Sigmoid colon (tissue), 7 donors: ENCODE measurements around the gene FAXDC2. TPM values are rescaled to one million over a fixed set of nuclear protein-coding genes. Genes with fewer than 3 reads are reported as not detected.

Experiments used
- polyA plus RNA-seq, 3 donors: library from polyadenylated mRNA; stranded (reverse); fragments of 200-250 nt; gene quantifications; one replicate each; pipeline ENCODE4 v1.2.3, GENCODE V29; 2013
- small RNA-seq, 3 donors: library from RNA; depleted of rRNA; stranded (forward); fragments of <200 nt; gene quantifications; one replicate each; pipeline ENCODE3, GENCODE V24; 2016
- total RNA-seq, 4 donors: library from RNA; depleted of rRNA; stranded (reverse); fragments of >200 nt; gene quantifications; one replicate each; pipeline ENCODE4 v1.1.0, GENCODE V29; 2016
- donor health status: healthy with polysubstance abuse.
- donor health status: Bipolar disorder and iron deficiency.
- donor health status: healthy.

The FAXDC2 gene
- total and polyA plus RNA-seq, 7 donors = 13.3 to 118 (median 67.3) TPM

Small RNAs within 50 kb of the gene (small RNA-seq; reads per million reads assigned to genes)
- 0 reads per million in 3 donors for gene MIR378H

Other genes starting within 250 kb of the FAXDC2 start
- gene LARP1, start 95.2 kb downstream of the FAXDC2 start, total RNA-seq = 10 to 100 TPM; 47.4 to 97.8 (median 55.6) TPM
- 10 to 100 TPM; 10.2 to 68.2 (median 15.5) TPM for gene LARP1, start 95.2 kb downstream of the FAXDC2 start, polyA plus RNA-seq
- gene CNOT8, start 8.0 kb upstream of the FAXDC2 start, total RNA-seq = 10 to 100 TPM; 51.8 to 80.6 (median 70.1) TPM
- 10 to 100 TPM; 51.6 to 53.5 (median 52.8) TPM for gene CNOT8, start 8.0 kb upstream of the FAXDC2 start, polyA plus RNA-seq
- gene GEMIN5, start 87.6 kb upstream of the FAXDC2 start, total RNA-seq = 10 to 100 TPM; 12.2 to 15.2 (median 14.2) TPM
- 1 to 10 TPM in 2 of 3 donors, under 1 TPM in 1; 0.92 to 5.9 (median 1.8) TPM for gene GEMIN5, start 87.6 kb upstream of the FAXDC2 start, polyA plus RNA-seq
- gene MRPL22, start 90.5 kb upstream of the FAXDC2 start, total RNA-seq = 10 to 100 TPM; 13.8 to 40.0 (median 26.5) TPM
- gene MRPL22, start 90.5 kb upstream of the FAXDC2 start, polyA plus RNA-seq = 10 to 100 TPM; 53.5 to 73.1 (median 55.1) TPM
- gene KIF4B, start 163.2 kb upstream of the FAXDC2 start, total RNA-seq = under 1 TPM in 1 of 4 donors, not detected in 3; 0.16 TPM
- gene KIF4B, start 163.2 kb upstream of the FAXDC2 start, polyA plus RNA-seq = under 1 TPM in 1 of 3 donors, not detected in 2; 0.01 TPM